ENCODE measurements around the gene LRRC56. TPM values are rescaled to one million over a fixed set of nuclear protein-coding genes. Genes with fewer than 3 reads are reported as not detected.

LRRC56 gene
- total and polyA plus RNA-seq, 4 donors = 0.25 to 1.5 (median 1.2) TPM

GRCh38 chr11:504994-505344 is 32.4 kb upstream of the LRRC56 start:
- no peak overlapping the region for H3K27ac ChIP-seq (ENCODE audit: low read depth in 1 of 2, low read length in 2 of 2)
- peaks cover 0 to 2% of the 10 kb centered on the region in 2 donors for H3K36me3 ChIP-seq (ENCODE audit: control insufficient read depth in 1 of 2, insufficient read depth in 2 of 2, low read length in 1 of 2)
- H3K4me1 ChIP-seq (ENCODE audit: control insufficient read depth in 1 of 2, insufficient read depth in 2 of 2, low read length in 2 of 2) = no peaks in the 10 kb centered on the region
- DNase-seq = no peak
- intact Hi-C loops (cut with DNase I) = loop anchor here (5.0 to 10.0 kb wide), 2 partner anchors 50 to 298 kb away; partner anchors contain the start of genes BET1L (in 1 of the 2), PTDSS2 (in 1 of the 2) and RIC8A (in 1 of the 2)
- ATAC-seq (ENCODE audit: low FRiP score) = no peak
- H3K9me3 ChIP-seq (ENCODE audit: control insufficient read depth, low read length) = no peaks in the 10 kb centered on the region
- H3K27me3 ChIP-seq (ENCODE audit: control insufficient read depth in 1 of 2, insufficient read depth in 2 of 2, low read length in 1 of 2) = no peaks in the 10 kb centered on the region
- WGBS, 2 donors = 45 to 51% methylated on average over 7 of the region's 7 CpGs
- H3K4me3 ChIP-seq (ENCODE audit: low read length in 2 of 2) = no peak overlapping the region

- intact Hi-C loops (cut with DNase I) = loop anchor here (1.0 to 10.0 kb wide), 3 partner anchors 52 to 299 kb away; partner anchors contain the start of genes BET1L (in 1 of the 2), PTDSS2 (in 1 of the 2) and RIC8A (in 1 of the 2)
- peak; percentile 94 for ATAC-seq (ENCODE audit: low FRiP score)
- H3K4me1 ChIP-seq (ENCODE audit: control insufficient read depth in 1 of 2, insufficient read depth in 2 of 2, low read length in 2 of 2) = no peaks in the 10 kb centered on the region
These were observed 30.9 kb upstream of the LRRC56 start for GRCh38 chr11:506238-506994.

GRCh38 chr11:506995-507726 is 30.2 kb upstream of the LRRC56 start, which contains the start of gene RNH1:
Gene RNH1 (minus strand): TSS chr11:507242. CDS start chr11:502162, 5,080 bp downstream.
- no peaks in the 10 kb centered on the region for H3K27me3 ChIP-seq (ENCODE audit: control insufficient read depth in 1 of 2, insufficient read depth in 2 of 2, low read length in 1 of 2)
- peak; percentile 94 for ATAC-seq (ENCODE audit: low FRiP score)
- intact Hi-C loops (cut with DNase I) = loop anchor here (1.0 to 10.0 kb wide), 3 partner anchors 52 to 300 kb away; partner anchors contain the start of genes BET1L (in 1 of the 2), PTDSS2 (in 1 of the 2) and RIC8A (in 1 of the 2)
- H3K4me3 ChIP-seq (ENCODE audit: low read length in 2 of 2) = peak within 1 kb of the TSS; percentile 45 to 90
- no peaks in the 10 kb centered on the region for H3K36me3 ChIP-seq (ENCODE audit: control insufficient read depth in 1 of 2, insufficient read depth in 2 of 2, low read length in 1 of 2)
- H3K27ac ChIP-seq (ENCODE audit: low read depth in 1 of 2, low read length in 2 of 2) = peak within 1 kb of the TSS; percentile 63 to 100
- DNase-seq = peak; percentile 99 to 100
- H3K9me3 ChIP-seq (ENCODE audit: control insufficient read depth, low read length) = no peaks in the 10 kb centered on the region
- 0 to 1% methylated on average over 40 to 93 of the region's 93 CpGs for WGBS, 2 donors
- H3K4me1 ChIP-seq (ENCODE audit: control insufficient read depth in 1 of 2, insufficient read depth in 2 of 2, low read length in 2 of 2) = no peaks in the 10 kb centered on the region

More at GRCh38 chr11:506238-506994, 30.9 kb upstream of the LRRC56 start:
- Histone ChIP-seq H3K27me3 (ENCODE audit: control insufficient read depth in 1 of 2, insufficient read depth in 2 of 2, low read length in 1 of 2) (no peaks in the 10 kb centered on the region), H3K4me3 (ENCODE audit: low read length in 2 of 2) (peak overlapping the region; percentile 40 to 90), H3K36me3 (ENCODE audit: control insufficient read depth in 1 of 2, insufficient read depth in 2 of 2, low read length in 1 of 2) (no peaks in the 10 kb centered on the region), H3K9me3 (ENCODE audit: control insufficient read depth, low read length) (no peaks in the 10 kb centered on the region), H3K27ac (ENCODE audit: low read depth in 1 of 2, low read length in 2 of 2) (peak overlapping the region; percentile 63 to 100)
- DNase-seq = peak; percentile 99 to 100
- 0 to 1% methylated on average over 65 to 71 of the region's 71 CpGs for WGBS, 2 donors

- Histone ChIP-seq H3K4me1 (ENCODE audit: control insufficient read depth in 1 of 2, insufficient read depth in 2 of 2, low read length in 2 of 2) (no peaks in the 10 kb centered on the region), H3K9me3 (ENCODE audit: control insufficient read depth, low read length) (no peaks in the 10 kb centered on the region), H3K27me3 (ENCODE audit: control insufficient read depth in 1 of 2, insufficient read depth in 2 of 2, low read length in 1 of 2) (no peaks in the 10 kb centered on the region), H3K27ac (ENCODE audit: low read depth in 1 of 2, low read length in 2 of 2) (peak overlapping the region in 1 of 2 donors; percentile 47), H3K4me3 (ENCODE audit: low read length in 2 of 2) (peak overlapping the region; percentile 45 to 74), H3K36me3 (ENCODE audit: control insufficient read depth in 1 of 2, insufficient read depth in 2 of 2, low read length in 1 of 2) (no peaks in the 10 kb centered on the region)
- 33 to 38% methylated on average over 37 to 45 of the region's 45 CpGs for WGBS, 2 donors
- ATAC-seq (ENCODE audit: low FRiP score) (no peak), DNase-seq (no peak)
- intact Hi-C loops (cut with DNase I) = loop anchor here (5.0 to 10.0 kb wide), 2 partner anchors 53 to 301 kb away; partner anchors contain the start of genes BET1L (in 1 of the 2), PTDSS2 (in 1 of the 2) and RIC8A (in 1 of the 2)
These were observed 29.4 kb upstream of the LRRC56 start for GRCh38 chr11:507727-508515.

- no peaks in the 10 kb centered on the region for H3K27me3 ChIP-seq (ENCODE audit: control insufficient read depth in 1 of 2, insufficient read depth in 2 of 2, low read length in 1 of 2)
- WGBS, 2 donors = 74 to 79% methylated on average over 5 of the region's 5 CpGs
- H3K9me3 ChIP-seq (ENCODE audit: control insufficient read depth, low read length) = no peaks in the 10 kb centered on the region
- H3K4me1 ChIP-seq (ENCODE audit: control insufficient read depth in 1 of 2, insufficient read depth in 2 of 2, low read length in 2 of 2) = no peaks in the 10 kb centered on the region
- intact Hi-C loops (cut with DNase I) = loop anchor here (5.0 to 10.0 kb wide), 2 partner anchors 54 to 302 kb away; partner anchors contain the start of genes BET1L (in 1 of the 2), PTDSS2 (in 1 of the 2) and RIC8A (in 1 of the 2)
- H3K4me3 ChIP-seq (ENCODE audit: low read length in 2 of 2) = no peak overlapping the region
- no peak for ATAC-seq (ENCODE audit: low FRiP score)
- DNase-seq = no peak
- H3K27ac ChIP-seq (ENCODE audit: low read depth in 1 of 2, low read length in 2 of 2) = no peak overlapping the region
- no peaks in the 10 kb centered on the region for H3K36me3 ChIP-seq (ENCODE audit: control insufficient read depth in 1 of 2, insufficient read depth in 2 of 2, low read length in 1 of 2)
These were observed 28.4 kb upstream of the LRRC56 start for GRCh38 chr11:508956-509355.

GRCh38 chr11:512761-513595 is 24.3 kb upstream of the LRRC56 start:
- intact Hi-C loops (cut with DNase I) = no loop called here
- no peak for ATAC-seq (ENCODE audit: low FRiP score)
- no peaks in the 10 kb centered on the region for H3K4me1 ChIP-seq (ENCODE audit: control insufficient read depth in 1 of 2, insufficient read depth in 2 of 2, low read length in 2 of 2)
- no peak overlapping the region for H3K27ac ChIP-seq (ENCODE audit: low read depth in 1 of 2, low read length in 2 of 2)
- H3K36me3 ChIP-seq (ENCODE audit: control insufficient read depth in 1 of 2, insufficient read depth in 2 of 2, low read length in 1 of 2) = no peaks in the 10 kb centered on the region
- DNase-seq = no peak
- 94 to 95% methylated on average over 29 of the region's 29 CpGs for WGBS, 2 donors
- no peak overlapping the region for H3K4me3 ChIP-seq (ENCODE audit: low read length in 2 of 2)
- no peaks in the 10 kb centered on the region for H3K9me3 ChIP-seq (ENCODE audit: control insufficient read depth, low read length)
- no peaks in the 10 kb centered on the region for H3K27me3 ChIP-seq (ENCODE audit: control insufficient read depth in 1 of 2, insufficient read depth in 2 of 2, low read length in 1 of 2)

- intact Hi-C loops (cut with DNase I) = no loop called here
- no peak overlapping the region for H3K4me3 ChIP-seq (ENCODE audit: low read length in 2 of 2)
- H3K36me3 ChIP-seq (ENCODE audit: control insufficient read depth in 1 of 2, insufficient read depth in 2 of 2, low read length in 1 of 2) = no peaks in the 10 kb centered on the region
- 96% methylated on average over 10 of the region's 10 CpGs for WGBS, 2 donors
- no peaks in the 10 kb centered on the region for H3K9me3 ChIP-seq (ENCODE audit: control insufficient read depth, low read length)
- ATAC-seq (ENCODE audit: low FRiP score) (no peak), DNase-seq (no peak)
- H3K27ac ChIP-seq (ENCODE audit: low read depth in 1 of 2, low read length in 2 of 2) = no peak overlapping the region
- H3K4me1 ChIP-seq (ENCODE audit: control insufficient read depth in 1 of 2, insufficient read depth in 2 of 2, low read length in 2 of 2) = no peaks in the 10 kb centered on the region
- H3K27me3 ChIP-seq (ENCODE audit: control insufficient read depth in 1 of 2, insufficient read depth in 2 of 2, low read length in 1 of 2) = no peaks in the 10 kb centered on the region
These were observed 22.7 kb upstream of the LRRC56 start for GRCh38 chr11:514606-515005.

Data from aorta (tissue), 5 donors.